HG03442 (cell line): ENCODE results near the gene KIAA1549.

Source experiments
- ATAC-seq: cut with Tn5 transposase; IDR thresholded peaks from one replicate; pipeline ENCODE4 v1.9.1; 2021; ENCODE audit warnings: mild to moderate bottlenecking, moderate library complexity; ENCODE audit not compliant: unreplicated experiment

KIAA1549 gene

DNA sequence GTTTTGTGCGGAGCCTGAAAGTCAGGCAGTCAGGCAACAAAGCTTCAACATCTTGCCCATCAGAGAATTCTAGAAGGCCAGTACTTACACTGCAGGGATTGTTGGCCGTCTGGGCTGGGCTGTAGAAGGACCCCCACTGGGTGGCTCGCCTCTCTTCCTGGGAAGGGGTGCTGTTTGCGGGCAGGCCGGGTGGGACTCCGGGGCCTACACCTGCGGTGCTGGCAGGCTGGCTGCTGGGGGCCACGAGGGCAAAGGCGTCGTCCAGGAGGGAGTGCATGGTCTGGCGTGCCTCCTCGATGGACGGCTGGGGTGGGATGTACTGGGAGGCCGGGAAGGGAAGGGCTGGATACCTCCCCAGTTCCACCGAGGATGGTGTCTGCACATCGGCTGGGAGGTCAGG lies 120.1 kb downstream of the KIAA1549 start:
- no peak for ATAC-seq

DNA sequence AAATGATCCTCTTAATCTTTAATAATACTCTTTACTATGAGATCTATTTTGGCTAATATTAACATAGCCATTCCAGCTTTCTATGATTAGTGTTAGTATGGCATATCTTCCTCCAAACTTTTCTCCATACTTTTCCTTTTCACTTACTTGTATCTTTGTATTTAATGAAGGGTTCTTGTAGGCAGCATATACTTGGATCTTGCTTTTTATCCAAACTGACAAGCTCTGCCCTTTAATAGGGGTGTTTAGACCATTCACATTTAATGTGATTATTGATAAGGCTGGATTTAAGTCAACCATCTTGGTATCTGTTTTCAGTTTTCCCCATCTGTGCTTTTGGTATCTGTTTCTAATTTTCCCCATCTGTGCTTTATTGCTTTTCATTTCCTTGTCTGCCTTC lies 123.5 kb downstream of the KIAA1549 start:
- ATAC-seq = no peak

DNA sequence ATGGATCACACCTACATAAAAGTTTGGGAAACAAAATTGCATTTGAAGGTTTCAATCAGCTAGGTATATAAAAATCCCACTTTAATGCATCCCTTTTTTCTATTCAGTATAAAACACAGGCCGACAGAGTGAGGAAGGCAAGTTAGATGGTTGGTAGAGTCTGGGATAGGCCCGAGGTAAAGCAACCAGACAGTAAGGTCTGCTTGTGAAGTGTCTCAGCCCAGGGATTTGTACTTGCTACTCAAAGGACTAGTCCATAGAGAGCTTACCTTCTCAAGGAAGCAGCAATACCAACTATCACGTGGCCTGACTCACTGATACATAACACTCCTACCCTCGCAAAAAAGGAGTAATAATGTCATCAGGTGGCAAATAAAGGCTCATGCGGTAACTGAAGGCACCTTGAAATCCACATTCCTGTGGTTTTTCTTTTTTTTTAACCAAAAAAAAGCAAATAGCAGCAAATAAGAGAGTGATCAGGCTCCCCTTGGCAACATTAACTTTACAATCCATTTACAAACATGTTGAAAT lies 127.0 kb downstream of the KIAA1549 start:
- ATAC-seq = no peak

DNA sequence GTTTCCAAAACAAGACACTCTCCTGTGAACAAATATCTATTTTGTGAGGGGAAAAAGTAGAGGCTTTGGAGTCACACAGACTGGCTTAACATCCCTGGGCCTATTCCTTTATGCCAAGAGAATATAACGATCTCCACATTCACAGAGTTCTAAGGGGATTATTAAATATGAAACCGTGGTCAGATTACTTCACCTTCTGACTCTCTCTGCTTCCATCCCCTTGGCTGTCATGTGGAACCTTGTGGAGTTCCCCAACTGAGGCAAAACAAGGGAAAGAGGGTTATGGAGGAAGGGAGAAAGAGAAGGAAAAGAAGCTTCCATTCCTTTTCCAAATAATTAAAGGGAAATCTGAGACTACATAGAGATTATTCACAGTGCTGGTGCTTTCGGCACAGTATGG lies 127.7 kb downstream of the KIAA1549 start:
- no peak for ATAC-seq

DNA sequence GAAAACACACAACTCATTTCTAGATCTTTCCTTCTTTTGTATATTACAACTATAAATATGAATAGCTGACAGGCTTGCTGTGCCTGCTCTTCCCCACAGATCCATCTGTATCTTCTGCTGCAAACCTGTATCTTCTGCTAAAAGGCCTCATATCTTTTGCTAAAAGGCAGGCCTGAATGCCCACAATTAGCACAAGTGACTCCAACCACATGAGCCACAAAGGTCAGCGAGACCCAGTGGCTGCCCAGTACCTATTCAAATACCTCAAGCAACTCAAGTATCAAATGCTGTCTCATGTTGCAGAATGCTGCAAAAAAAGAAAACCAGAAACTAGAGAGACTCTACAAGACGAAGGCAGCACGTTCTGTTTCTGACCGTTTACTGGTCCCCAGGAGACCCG lies 128.7 kb downstream of the KIAA1549 start:
- no peak for ATAC-seq

DNA sequence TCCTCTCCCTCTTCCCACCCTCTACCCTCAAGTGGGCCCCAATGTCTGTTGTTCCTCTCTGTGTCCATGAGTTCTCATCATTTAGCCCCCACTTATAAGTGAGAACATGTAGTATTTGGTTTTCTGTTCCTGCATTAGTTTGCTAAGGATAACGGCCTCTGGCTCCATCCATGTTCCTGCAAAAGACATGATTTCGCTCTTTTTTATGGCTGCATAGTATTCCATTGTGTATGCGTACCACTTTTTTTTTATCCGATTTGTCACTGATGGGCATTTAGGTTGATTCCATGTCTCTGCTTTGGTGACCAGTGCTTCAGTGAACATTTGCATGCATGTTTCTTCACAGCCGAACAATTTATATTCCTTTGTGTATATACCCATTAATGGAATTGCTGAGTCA lies 131.5 kb downstream of the KIAA1549 start:
- no peak for ATAC-seq

DNA sequence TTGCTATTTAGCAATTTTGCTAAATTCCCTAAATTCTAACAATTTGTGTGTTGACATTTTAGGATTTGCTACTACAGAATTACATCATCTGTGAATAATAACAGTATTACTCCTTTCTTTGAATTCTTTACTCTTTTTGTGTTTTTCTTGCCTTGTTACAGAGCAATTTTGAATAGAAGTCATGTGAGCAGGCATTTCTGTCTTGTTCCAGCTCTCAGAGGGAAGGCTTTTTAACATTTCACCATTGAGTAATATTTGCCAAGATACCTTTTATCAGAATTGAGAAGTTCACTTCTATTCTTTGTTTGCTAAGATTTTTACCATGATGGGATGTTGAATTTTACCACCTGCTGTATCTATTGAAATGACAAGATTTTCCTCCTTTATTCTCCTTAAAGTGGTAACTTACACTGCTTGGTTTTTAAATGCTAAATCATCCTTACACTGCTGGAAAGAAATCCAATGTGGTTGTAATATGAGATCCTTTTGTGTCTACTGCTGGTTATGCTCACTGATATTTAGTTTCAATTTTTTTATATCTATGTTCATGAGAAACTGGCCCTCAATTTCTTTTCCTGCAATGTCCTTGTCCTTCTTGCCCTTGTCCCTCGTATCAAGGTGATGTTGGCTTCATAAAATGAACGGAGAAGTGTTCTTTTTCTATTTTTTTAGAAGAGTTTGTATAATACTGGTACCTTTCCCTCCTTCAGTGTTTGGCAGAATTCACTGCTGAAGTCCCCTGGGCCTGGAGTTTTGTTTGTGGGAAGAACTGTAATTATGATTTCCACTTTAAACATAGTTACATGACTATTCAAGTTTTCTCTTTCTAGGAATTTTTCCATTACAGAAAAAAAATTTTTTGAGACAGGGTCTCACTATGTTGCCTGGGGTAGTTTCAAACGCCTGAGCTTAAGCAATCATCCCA lies 132.9 kb downstream of the KIAA1549 start:
- ATAC-seq = no peak

DNA sequence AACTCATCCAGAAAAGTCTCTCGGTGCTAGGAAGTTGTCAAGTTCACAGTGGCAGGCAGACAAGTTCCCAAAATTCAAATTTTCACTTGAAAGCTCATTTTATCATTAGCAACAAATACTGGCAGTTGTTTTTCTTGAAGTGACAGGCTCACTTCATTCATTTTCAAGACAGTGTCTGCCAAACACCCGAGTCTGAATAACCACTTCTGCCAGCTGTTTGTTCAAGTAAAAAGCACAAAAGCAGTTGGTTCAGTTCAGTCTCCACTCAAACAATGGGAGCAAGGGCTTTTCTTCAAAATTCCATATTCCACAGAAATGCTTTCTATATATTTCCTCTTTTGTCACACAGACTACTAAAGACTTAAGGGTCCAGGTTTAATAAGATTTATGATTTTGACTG lies 135.5 kb downstream of the KIAA1549 start:
- ATAC-seq = no peak

DNA sequence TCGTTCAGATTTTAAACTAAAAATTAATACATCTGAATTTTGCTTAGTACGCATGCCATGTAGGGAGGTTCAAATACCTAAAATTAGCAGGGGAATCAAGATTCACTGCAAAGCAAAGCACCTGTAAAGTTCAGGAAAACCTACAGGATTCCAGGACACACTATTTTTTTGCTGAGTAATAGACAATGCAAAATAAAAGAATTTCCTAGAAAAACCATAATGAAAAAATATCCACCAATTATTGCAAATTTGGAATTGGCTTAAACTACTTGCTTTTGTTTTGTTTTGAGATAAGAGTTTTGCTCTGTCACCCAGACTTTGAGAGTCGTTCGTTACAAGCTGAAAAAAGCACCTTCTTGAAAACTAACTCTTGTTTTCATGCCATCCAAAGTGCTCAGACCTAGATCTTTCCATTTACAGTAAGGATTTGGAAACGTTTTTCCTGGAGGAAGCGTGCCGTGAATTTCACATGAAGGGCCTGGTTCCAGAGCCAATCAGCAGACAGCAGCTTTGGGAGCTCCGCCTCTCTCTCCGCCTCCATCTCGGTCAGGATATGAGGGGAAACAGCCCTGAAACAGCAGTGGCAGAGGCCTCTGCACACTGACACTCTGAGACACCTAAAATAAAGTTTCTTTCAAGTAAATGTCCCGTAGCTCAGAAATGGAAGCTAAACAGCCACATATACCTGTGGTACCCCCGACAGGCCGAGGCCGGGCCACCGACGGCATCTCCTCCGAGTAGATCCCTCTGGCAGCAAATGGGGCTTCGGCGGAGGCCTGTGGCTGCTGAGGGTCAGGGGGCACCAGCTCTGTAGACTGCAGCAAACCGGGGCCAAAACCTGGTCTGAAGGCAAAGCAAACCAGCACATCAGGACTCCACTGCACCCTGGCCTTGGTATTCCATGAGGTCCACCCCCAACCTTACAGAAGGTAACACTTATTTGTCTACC lies 137.3 kb downstream of the KIAA1549 start:
- no peak for ATAC-seq

DNA sequence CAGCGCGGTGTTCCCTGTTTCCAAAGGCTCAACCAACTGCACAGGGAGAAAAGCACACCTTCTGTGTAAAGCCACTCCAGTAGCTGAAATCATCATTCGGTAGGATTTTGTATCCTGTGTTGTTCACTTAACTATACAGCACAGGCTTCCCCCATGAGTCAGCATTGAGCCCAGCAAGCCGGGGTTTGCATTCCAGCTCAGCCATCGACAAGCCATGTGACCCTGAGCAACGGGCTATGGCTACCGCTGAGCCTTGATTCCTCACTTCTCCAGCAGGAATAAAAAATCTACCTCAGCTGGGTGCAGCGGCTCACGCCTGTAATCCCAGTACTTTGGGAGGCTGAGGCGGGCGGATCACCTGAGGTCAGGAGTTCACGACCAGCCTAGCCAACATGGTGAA lies 139.1 kb downstream of the KIAA1549 start:
- no peak for ATAC-seq

DNA sequence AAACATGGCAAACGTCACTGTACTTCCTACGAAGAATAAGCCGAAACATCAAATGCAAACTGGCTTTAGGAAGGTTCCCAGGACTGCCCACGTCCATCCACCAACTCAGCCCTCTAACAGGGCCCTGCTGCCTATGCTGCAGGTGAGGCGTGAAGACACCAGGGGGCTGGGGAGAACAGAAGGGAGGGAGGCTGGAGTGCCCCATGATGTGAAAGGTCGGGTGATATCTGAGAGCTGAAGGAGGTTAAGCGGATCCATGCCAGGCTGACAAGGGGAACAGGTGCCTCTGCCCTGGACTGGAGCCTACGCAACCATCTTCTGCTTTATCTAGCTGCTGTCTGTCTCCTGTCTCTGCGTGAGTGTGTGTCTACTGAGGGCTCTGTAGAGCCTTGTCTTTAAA lies 143.0 kb downstream of the KIAA1549 start:
- ATAC-seq = no peak

DNA sequence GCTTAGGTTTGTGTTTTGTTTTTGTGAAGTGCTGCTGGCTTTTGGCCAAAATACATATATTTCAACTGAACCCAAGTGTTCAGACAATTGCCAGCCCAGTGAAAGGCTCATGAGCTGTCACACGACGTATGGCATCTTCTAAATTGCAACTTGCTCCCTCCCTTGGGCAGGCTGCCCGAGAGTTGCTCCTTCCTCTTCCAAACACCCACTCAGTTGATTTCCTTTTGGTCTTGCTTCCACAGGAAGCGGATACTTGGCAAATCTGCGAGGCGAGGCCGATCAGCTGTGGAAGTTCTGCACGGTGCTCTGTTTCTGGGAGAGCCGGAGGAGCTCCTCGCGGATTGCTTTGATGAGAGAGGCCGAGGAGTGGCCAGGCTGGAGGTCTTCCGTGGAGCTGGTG lies 143.6 kb downstream of the KIAA1549 start:
- ATAC-seq = no peak

DNA sequence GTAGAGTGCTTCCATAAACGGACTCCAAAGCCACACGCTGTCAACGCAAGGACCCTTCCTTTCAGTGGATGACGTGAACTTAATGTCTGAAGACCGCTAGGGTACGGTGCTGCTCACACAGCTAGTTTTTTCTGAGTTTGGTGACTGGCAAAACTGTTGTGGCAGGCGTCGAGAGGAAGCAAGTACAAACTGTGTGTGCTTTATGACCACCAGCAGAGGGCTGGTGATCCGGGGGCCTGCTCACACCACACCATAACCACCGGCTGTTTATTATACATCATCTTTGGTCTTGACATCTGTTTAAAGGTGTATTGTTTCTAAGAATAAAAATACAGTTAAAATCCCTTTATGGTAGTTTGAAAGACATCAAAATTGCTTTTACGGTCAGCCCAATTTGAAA lies 146.1 kb downstream of the KIAA1549 start:
- ATAC-seq = no peak

DNA sequence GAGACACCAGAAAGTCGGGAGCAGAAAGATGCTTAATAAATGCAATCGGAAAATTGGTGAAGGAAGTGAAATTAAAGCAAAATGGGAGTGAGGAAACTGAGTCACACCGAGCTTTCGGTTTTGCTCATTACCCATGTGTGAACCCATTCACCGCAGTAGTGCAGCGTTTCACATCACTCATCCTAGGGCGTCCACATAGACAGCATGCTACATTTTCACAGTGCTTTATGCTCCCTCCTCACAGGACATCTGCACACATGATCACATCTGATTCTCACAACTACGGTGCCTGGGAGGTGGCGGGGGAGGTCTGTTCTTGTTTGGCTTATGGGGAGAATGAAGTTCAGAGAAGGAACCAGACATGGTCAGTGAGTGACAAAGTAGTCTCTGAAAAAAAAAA lies 146.6 kb downstream of the KIAA1549 start:
- ATAC-seq = no peak

DNA sequence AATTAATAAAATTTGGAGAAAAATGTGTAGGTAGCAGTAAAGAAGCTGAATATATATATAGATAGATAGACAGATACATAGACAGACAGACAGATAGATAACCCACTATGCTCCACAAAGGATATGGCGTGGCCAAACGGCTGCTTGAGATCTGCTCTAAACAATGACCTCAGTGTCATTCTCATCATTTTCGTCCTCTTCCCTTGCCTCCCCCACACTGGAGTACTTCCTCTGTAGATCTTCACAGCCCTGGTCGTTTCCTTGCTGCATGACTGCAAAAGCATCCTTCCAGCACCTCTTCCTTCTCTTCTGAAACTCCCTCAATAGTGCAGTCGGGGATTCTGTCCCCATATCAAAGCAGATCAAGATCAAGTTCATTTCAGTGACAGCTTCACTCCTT lies 147.6 kb downstream of the KIAA1549 start:
- ATAC-seq = no peak

DNA sequence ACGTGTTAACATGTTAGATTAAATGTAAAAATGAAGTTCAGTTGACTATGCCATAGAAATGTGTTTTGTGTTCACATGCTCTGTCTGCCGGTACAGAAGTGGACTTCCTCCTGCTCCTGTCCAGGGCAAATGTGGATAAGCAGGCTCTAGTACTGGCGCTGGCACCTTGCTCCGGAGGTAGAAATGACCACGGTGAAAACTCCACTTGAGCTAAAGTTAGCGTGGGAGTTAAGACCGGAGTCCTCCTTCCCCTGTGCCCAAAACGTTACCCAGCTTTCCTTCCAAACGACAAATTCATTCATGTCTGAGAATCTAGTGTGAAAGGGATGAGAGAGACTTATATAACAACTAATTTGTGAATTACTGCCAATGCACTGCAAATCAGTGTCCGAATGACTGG lies 148.2 kb downstream of the KIAA1549 start:
- no peak for ATAC-seq

DNA sequence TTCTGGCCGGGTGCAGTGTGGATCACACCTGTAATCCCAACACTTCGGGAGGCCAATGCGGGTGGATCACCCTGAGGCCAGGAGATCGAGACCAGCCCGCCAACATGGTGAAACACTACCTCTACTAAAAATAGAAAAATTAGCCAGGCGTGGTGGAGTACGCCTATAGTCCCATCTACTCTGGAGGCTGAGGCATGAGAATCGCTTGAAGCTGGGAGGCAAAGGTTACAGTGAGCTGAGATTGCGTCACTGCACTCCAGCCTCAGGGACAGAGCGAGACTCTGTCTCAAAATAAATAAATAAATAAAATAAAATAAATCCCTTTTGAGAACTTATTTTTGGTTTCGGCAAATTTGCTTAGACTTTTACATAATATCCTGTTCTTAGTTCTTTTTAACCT lies 151.9 kb downstream of the KIAA1549 start:
- ATAC-seq = no peak

DNA sequence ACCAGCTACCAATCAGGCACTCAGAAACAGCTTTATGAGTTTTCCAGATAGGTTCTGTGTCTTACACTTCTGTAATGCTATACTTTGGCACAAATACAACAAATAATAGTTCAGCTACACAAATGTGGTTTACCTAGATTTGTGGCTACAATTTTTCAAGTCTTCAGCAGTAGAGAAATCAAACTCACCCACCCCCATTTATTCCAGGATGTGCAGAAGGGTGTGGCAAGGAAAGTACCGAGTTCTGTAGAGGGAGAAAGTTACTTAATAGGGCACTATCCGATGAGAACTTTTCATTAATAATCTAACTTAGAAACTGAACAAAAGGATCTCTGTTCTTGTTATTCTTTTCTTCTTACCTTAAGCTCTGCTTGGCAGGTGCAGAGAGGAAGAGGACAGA lies 152.9 kb downstream of the KIAA1549 start:
- no peak for ATAC-seq

DNA sequence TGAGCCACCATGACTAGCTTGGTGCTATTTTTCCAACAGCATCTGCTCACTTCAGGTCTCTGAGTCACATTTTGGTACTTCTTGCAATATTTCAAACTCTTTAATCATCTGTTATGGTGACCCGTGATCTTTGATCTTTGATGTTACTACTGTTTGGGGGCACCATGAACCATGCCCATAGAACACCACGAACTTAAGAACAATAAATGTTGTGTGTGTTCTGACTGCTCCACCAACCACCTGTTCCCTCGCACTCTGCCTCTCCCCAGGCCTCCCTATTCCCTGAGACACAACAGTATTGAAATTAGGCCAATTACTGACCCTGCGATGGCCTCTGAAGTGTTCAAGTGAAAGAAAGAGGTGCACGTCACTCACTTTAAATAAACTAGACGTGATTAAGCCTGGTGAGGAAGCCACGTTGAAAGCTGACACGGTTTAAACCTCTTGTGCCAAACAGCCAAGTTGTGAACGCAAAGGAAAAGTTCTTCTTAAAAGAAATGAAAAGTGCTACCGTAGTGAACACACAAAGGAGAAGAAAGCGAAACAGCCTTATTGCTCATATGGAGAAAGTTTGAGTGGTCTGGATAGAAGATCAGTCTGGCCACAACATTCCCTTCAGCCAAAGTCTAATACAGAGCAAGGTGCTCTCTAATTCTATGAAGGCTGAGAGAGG lies 156.0 kb downstream of the KIAA1549 start:
- no peak for ATAC-seq

DNA sequence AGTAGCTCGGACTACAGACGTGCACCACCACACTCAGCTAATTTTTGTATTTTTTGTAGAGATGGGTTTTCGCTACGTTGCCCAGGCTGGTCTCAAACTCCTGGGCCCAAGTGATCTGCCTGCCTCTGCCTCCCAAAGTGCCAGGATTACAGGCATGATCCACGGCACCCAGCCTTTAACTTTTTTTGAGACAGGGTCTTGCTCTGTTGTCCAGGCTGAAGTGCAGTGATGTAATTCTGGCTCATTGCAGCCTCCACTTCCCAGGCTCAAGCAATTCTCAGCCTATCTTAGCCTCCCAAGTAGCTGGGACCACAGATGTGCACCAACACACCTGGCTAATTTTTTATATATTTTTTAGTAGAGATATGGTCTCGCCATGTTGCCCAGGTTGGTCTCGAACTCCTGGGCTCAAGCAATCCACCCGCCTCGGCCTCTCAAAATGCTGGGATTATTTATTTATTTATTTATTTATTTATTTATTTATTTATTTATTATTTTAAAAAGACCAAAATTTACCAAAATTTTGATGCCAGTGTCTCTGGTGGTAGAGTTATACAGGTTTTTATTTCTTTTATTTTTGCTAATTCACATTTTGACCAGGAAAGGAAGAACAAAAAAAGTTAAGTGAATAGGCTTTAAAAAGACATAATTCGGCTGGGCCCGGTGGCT lies 158.2 kb downstream of the KIAA1549 start:
- no peak for ATAC-seq
